Activated naive CD8-positive, alpha-beta T cell treated with anti-CD3 and anti-CD28 coated beads, Interleukin-2, amount 10 ng/mL, durations not matched to agents 7 days and 5 days (primary cell): Measurements from ENCODE around the gene GLT6D1. TPM values are rescaled to one million over a fixed set of nuclear protein-coding genes. Genes with fewer than 3 reads are reported as not detected.

ENCODE experiments used
- ATAC-seq: fragments of 150-1000 bp; cut with Tn5 transposase; one replicate; pipeline ENCODE4 v1.10.0; 2021; ENCODE audit warnings: low read depth, moderate library complexity
- POLR2A ChIA-PET: fragments of 350-600 bp; sonication (Branson Sonifier 250); formaldehyde crosslinking; loops from one replicate; lab custom pipeline; 2021; ENCODE audit warnings: antibody characterized with exemption; lab: Charles Lee
- DNase-seq: peaks from one replicate; pipeline ENCODE4 v3.0.0; 2021
- H3K27ac Mint-ChIP-seq: one replicate; pipeline ENCODE4 v1.8.0; 2022; ENCODE audit warnings: mild to moderate bottlenecking, mixed read lengths
- H3K27me3 Mint-ChIP-seq: one replicate; pipeline ENCODE4 v1.8.0; 2022; ENCODE audit warnings: mild to moderate bottlenecking, moderate library complexity, mixed read lengths
- H3K36me3 Mint-ChIP-seq: one replicate; pipeline ENCODE4 v1.8.0; 2021; ENCODE audit warnings: mild to moderate bottlenecking, mixed read lengths
- H3K4me1 Mint-ChIP-seq: one replicate; pipeline ENCODE4 v1.8.0; 2021; ENCODE audit warnings: mixed read lengths
- H3K4me3 Mint-ChIP-seq: one replicate; pipeline ENCODE4 v1.8.0; 2022; ENCODE audit warnings: mild to moderate bottlenecking, moderate library complexity, mixed read lengths
- H3K9me3 Mint-ChIP-seq: one replicate; pipeline ENCODE4 v1.8.0; 2021; ENCODE audit warnings: mixed read lengths
- total RNA-seq, 2 experiments: library from RNA; stranded (reverse); gene quantifications; one replicate each; pipeline ENCODE4 v1.2.3, GENCODE V29; 2021

Gene GLT6D1
- total RNA-seq, 2 experiments from 2014 or later = not detected

DNA sequence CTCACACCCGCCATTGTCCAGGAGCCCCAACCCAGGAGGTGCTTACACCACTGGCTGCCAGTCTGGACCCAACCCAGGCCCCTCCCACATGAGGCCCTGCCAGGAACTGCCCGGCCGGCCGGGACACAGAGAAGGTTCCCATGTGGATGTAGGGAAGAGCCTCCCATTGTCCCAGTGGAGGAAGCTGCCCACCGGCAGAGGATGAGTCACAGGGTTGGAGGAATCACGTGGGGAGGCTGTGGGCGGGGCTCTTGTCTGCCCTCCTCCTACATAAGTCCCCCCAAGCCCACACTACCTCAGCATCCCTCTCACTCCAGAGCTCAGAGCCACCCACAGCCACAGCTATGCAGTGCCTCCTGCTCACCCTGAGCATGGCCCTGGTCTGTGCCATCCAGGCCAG lies 51.7 kb downstream of the GLT6D1 start:
- Mint-ChIP-seq H3K4me3 (no peak overlapping the region), H3K4me1 (no peaks in the 10 kb centered on the region), H3K27ac (no peak overlapping the region), H3K9me3 (no peaks in the 10 kb centered on the region), H3K36me3 (no peaks in the 10 kb centered on the region), H3K27me3 (no peaks in the 10 kb centered on the region)
- ATAC-seq (no peak), DNase-seq (no peak)
- POLR2A ChIA-PET = no interaction called here

GRCh38 chr9:135586601-135587109 lies 52.7 kb downstream of the GLT6D1 start:
- POLR2A ChIA-PET = no interaction called here
- Mint-ChIP-seq H3K27me3 (no peaks in the 10 kb centered on the region), H3K27ac (no peak overlapping the region), H3K36me3 (no peaks in the 10 kb centered on the region), H3K9me3 (no peaks in the 10 kb centered on the region), H3K4me3 (no peak overlapping the region), H3K4me1 (no peaks in the 10 kb centered on the region)
- no peak for ATAC-seq
- DNase-seq = no peak

- POLR2A ChIA-PET = no interaction called here
- Mint-ChIP-seq H3K4me1 (no peaks in the 10 kb centered on the region), H3K27ac (no peak overlapping the region), H3K36me3 (no peaks in the 10 kb centered on the region), H3K9me3 (no peaks in the 10 kb centered on the region), H3K4me3 (no peak overlapping the region), H3K27me3 (no peaks in the 10 kb centered on the region)
- ATAC-seq (no peak), DNase-seq (no peak)
Measured at GRCh38 chr9:135584934-135585333, 54.4 kb downstream of the GLT6D1 start.

DNA sequence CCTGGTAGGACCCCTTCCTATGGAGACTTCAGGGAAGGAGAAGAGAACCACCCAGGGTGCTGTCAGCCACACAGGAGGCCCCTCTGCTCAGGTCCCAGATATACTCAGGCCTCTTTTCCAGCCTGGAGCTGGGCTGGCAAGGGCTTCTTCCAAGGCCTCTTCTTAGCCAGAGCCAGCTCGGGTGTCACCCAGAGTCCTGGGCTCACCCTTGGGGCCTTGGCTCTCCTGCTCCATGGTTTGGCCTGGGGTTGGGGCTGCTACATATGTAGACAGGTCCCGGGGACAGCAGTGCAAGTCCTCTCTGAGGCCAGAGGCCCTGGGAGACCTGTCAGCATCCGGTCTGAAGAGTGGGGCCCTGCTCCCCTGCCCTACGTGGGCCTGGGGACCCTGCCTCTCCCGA lies 55.0 kb downstream of the GLT6D1 start:
- no peak for ATAC-seq
- Mint-ChIP-seq H3K36me3 (no peaks in the 10 kb centered on the region), H3K9me3 (no peaks in the 10 kb centered on the region), H3K4me3 (no peak overlapping the region), H3K27ac (no peak overlapping the region), H3K27me3 (no peaks in the 10 kb centered on the region), H3K4me1 (no peaks in the 10 kb centered on the region)
- POLR2A ChIA-PET = no interaction called here
- no peak for DNase-seq

- Mint-ChIP-seq H3K4me1 (no peaks in the 10 kb centered on the region), H3K9me3 (no peaks in the 10 kb centered on the region), H3K36me3 (no peaks in the 10 kb centered on the region), H3K4me3 (no peak overlapping the region), H3K27ac (no peak overlapping the region), H3K27me3 (no peaks in the 10 kb centered on the region)
- POLR2A ChIA-PET = no interaction called here
- ATAC-seq (no peak), DNase-seq (no peak)
Measured at GRCh38 chr9:135583688-135584011, 55.7 kb downstream of the GLT6D1 start.

GRCh38 chr9:135582966-135583687 lies 56.2 kb downstream of the GLT6D1 start:
- Mint-ChIP-seq H3K4me3 (no peak overlapping the region), H3K27ac (no peak overlapping the region), H3K9me3 (no peaks in the 10 kb centered on the region), H3K27me3 (no peaks in the 10 kb centered on the region), H3K4me1 (no peaks in the 10 kb centered on the region), H3K36me3 (no peaks in the 10 kb centered on the region)
- ATAC-seq = no peak
- POLR2A ChIA-PET = no interaction called here
- no peak for DNase-seq

- no peaks in the 10 kb centered on the region for H3K36me3 Mint-ChIP-seq
- no peaks in the 10 kb centered on the region for H3K4me1 Mint-ChIP-seq
- no peaks in the 10 kb centered on the region for H3K27me3 Mint-ChIP-seq
- no peaks in the 10 kb centered on the region for H3K9me3 Mint-ChIP-seq
- no peak overlapping the region for H3K27ac Mint-ChIP-seq
- H3K4me3 Mint-ChIP-seq = no peak overlapping the region
- no peak for DNase-seq
- POLR2A ChIA-PET = no interaction called here
- no peak for ATAC-seq
Measured at GRCh38 chr9:135582541-135582940, 56.8 kb downstream of the GLT6D1 start.

DNA sequence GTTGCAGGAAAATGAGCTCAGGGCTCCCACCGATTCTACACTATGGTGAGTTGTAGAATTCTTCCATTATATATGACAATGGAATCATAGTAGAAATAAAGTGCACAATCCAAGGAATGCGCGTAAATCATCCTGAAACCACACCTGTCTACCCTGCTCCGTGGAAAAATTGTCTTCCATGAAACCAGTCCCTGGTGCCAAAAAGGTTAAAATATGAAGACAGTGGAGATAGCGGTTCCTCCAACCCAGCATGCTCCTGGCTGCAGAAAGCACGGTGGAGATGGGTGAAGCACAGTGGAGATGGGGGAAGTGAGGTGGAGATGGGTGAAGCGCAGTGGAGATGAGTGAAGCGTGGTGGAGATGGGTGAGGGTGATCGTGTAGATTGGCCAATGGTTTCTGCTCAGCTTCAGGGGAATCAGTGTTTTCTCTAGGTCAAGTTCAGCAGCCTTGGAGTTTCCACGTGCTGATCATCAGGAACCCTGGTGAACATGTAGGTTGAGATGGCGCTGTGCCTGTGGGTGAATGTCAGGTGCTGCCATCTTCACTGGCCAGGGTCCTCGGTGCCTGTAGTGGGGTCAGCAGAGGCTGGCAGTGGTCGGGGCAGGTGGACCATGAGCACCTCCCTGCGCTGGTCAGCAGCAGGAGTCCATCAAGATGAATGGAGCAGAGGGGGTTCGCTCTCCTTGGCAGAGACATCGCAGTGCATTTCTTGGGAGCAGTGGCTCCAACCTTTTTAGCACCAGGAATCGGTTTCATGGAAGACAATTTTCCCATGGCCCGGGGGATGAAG lies 57.5 kb downstream of the GLT6D1 start:
- H3K36me3 Mint-ChIP-seq = no peaks in the 10 kb centered on the region
- no peaks in the 10 kb centered on the region for H3K9me3 Mint-ChIP-seq
- no peaks in the 10 kb centered on the region for H3K4me1 Mint-ChIP-seq
- H3K4me3 Mint-ChIP-seq = no peak overlapping the region
- H3K27ac Mint-ChIP-seq = no peak overlapping the region
- POLR2A ChIA-PET = no interaction called here
- DNase-seq = no peak
- H3K27me3 Mint-ChIP-seq = no peaks in the 10 kb centered on the region
- ATAC-seq = no peak

DNA sequence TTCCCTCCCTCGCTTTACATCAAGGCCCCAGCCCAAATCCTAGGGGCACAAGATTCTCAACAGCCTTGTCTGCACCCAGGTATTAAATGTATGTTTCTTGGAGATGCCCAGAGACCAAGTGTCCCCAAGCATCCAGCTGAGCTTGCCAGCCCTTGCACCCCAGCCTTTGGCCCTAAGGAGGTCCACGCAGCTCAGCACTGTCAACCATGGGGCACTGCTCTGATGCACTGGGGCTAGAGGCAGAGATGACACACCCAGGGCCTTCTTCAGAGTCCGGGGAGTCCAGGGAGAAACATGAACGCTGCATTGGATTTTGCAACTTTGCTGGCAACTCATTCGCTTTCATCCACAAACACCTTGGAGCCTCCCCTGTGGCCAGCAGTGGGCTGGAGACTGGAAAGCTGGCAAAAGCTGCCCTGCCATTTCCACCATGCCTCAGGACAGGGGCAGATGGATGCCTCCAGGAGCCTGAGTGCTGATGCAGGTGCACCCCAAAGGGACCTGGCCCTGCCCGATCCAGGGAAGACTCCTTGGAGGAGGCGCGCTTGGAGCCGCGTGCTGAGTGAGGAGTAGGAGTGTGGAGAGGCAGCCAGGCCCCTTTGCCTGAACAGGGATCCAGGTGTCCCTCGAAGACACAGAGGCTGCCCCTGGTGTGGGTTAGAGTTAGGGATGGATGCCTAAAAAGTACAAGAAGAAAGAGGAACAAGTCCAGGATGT lies 58.5 kb downstream of the GLT6D1 start:
- H3K27ac Mint-ChIP-seq = no peak overlapping the region
- no peaks in the 10 kb centered on the region for H3K9me3 Mint-ChIP-seq
- no peaks in the 10 kb centered on the region for H3K27me3 Mint-ChIP-seq
- H3K4me3 Mint-ChIP-seq = no peak overlapping the region
- no peaks in the 10 kb centered on the region for H3K4me1 Mint-ChIP-seq
- POLR2A ChIA-PET = no interaction called here
- no peaks in the 10 kb centered on the region for H3K36me3 Mint-ChIP-seq
- DNase-seq (no peak), ATAC-seq (no peak)

DNA sequence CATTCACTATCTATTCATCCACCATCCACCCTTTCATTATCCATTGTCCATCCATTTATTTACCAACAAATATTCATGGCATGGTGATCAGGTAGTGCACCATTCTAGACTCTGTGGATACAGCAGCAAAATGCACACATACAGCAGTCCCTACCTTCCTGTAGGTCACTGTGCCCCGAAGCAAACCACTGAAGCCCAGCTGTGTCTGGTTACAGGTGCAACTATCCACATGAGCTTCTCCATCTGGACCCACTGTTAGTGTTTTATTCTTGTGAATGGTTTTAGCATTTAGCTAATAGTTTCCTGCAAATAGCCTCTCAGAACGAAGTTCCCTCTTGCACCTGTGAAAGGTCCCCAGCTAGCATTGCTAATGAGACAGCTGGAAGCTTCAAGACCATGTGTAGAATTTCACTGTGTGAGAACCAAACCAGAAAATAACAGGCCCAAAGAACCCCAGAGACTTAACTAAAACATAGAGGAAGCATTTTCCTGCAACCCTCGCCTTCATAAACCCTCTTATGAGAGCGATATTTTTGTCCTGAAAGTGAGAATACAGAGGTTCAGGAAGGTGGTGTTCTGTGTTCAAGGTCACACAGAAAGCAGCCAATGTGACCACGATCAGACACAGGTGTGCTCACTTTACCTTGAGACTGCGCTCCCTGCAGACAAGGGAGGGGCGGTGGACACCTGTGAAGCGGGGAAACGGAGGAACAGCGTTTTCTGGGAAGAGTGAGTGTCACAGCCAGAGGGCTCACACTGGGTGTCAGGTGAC lies 59.3 kb downstream of the GLT6D1 start:
- H3K4me3 Mint-ChIP-seq = no peak overlapping the region
- no peak for DNase-seq
- no peak for ATAC-seq
- POLR2A ChIA-PET = no interaction called here
- H3K4me1 Mint-ChIP-seq = no peaks in the 10 kb centered on the region
- no peak overlapping the region for H3K27ac Mint-ChIP-seq
- H3K27me3 Mint-ChIP-seq = no peaks in the 10 kb centered on the region
- H3K36me3 Mint-ChIP-seq = no peaks in the 10 kb centered on the region
- H3K9me3 Mint-ChIP-seq = no peaks in the 10 kb centered on the region

- POLR2A ChIA-PET = no interaction called here
- no peak for ATAC-seq
- no peaks in the 10 kb centered on the region for H3K36me3 Mint-ChIP-seq
Measured at GRCh38 chr9:135579356-135579755, 60.0 kb downstream of the GLT6D1 start.

GRCh38 chr9:135577256-135577655 lies 62.1 kb downstream of the GLT6D1 start:
- H3K36me3 Mint-ChIP-seq = no peaks in the 10 kb centered on the region
- no peak overlapping the region for H3K27ac Mint-ChIP-seq
- H3K27me3 Mint-ChIP-seq = no peaks in the 10 kb centered on the region
- no peak for DNase-seq
- POLR2A ChIA-PET = no interaction called here
- H3K4me3 Mint-ChIP-seq = no peak overlapping the region
- no peaks in the 10 kb centered on the region for H3K4me1 Mint-ChIP-seq
- ATAC-seq = no peak
- H3K9me3 Mint-ChIP-seq = no peaks in the 10 kb centered on the region

More at GRCh38 chr9:135579356-135579755, 60.0 kb downstream of the GLT6D1 start:
- no peaks in the 10 kb centered on the region for H3K9me3 Mint-ChIP-seq
- no peaks in the 10 kb centered on the region for H3K4me1 Mint-ChIP-seq
- H3K27me3 Mint-ChIP-seq = no peaks in the 10 kb centered on the region
- no peak for DNase-seq
- no peak overlapping the region for H3K27ac Mint-ChIP-seq
- H3K4me3 Mint-ChIP-seq = no peak overlapping the region

- no peak for ATAC-seq
- no peaks in the 10 kb centered on the region for H3K4me1 Mint-ChIP-seq
- DNase-seq = no peak
- H3K9me3 Mint-ChIP-seq = no peaks in the 10 kb centered on the region
- H3K36me3 Mint-ChIP-seq = no peaks in the 10 kb centered on the region
- H3K27me3 Mint-ChIP-seq = no peaks in the 10 kb centered on the region
- H3K4me3 Mint-ChIP-seq = no peak overlapping the region
- no peak overlapping the region for H3K27ac Mint-ChIP-seq
- POLR2A ChIA-PET = no interaction called here
Measured at GRCh38 chr9:135575995-135576631, 63.2 kb downstream of the GLT6D1 start.
